ENCODE measurements around the gene GAL3ST2. TPM values are rescaled to one million over a fixed set of nuclear protein-coding genes. Genes with fewer than 3 reads are reported as not detected.

The GAL3ST2 gene
- polyA plus RNA-seq, 1 of the 3 experiments (the other 2 are of a cell fraction) = 0.15 TPM

DNA sequence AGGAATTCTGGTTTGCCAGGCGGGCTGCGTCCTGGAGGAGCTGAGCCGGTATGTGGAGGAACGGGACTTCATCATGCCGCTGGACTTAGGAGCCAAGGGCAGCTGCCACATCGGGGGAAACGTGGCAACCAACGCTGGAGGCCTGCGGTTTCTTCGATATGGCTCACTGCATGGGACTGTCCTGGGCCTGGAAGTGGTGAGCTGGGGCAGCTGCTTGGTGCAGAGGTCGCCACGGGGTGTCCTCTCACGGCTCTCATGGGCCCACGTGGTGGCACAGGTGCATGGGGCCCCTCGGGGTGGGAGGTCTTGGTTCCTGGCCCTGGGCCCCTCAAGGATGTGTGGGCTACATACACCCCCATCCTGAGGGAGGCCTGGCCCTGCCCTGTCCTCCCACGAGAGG lies 33.0 kb upstream of the GAL3ST2 start:
- H3K79me2 ChIP-seq (ENCODE audit: insufficient read depth) = peaks cover 21% of the 10 kb centered on the region; the same call in 1 of the 2 replicates
- POLR2A ChIA-PET = no interaction called here
- H3K27ac ChIP-seq (ENCODE audit: low read depth in 2 of 2, low read length in 1 of 2) = no peak overlapping the region
- no peak overlapping the region for H3K9ac ChIP-seq
- DNase-seq = no peak
- TF ChIP-seq, protein P1, sequence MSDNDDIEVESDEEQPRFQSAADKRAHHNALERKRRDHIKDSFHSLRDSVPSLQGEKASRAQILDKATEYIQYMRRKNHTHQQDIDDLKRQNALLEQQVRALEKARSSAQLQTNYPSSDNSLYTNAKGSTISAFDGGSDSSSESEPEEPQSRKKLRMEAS (IDR thresholded peaks at IDR 0.05; ENCODE audit: low read depth) = no peak
- TF ChIP-seq TCF12 (IDR thresholded peaks at IDR 0.05) = no peak
- TF ChIP-seq POLR2AphosphoS5 (IDR thresholded peaks at IDR 0.05; ENCODE audit: low read depth, low read length) = no peak
- TF ChIP-seq EP300 (IDR thresholded peaks at IDR 0.05; ENCODE audit: borderline replicate concordance in 1 of 2, low read depth in 1 of 2, low read length in 1 of 2) = no peak
- TF ChIP-seq NFIC (IDR thresholded peaks at IDR 0.05; ENCODE audit: borderline replicate concordance) = no peak
- no peak for TF ChIP-seq FOSL2 (IDR thresholded peaks at IDR 0.05; ENCODE audit: borderline replicate concordance, low read depth)
- TF ChIP-seq, protein P2, sequence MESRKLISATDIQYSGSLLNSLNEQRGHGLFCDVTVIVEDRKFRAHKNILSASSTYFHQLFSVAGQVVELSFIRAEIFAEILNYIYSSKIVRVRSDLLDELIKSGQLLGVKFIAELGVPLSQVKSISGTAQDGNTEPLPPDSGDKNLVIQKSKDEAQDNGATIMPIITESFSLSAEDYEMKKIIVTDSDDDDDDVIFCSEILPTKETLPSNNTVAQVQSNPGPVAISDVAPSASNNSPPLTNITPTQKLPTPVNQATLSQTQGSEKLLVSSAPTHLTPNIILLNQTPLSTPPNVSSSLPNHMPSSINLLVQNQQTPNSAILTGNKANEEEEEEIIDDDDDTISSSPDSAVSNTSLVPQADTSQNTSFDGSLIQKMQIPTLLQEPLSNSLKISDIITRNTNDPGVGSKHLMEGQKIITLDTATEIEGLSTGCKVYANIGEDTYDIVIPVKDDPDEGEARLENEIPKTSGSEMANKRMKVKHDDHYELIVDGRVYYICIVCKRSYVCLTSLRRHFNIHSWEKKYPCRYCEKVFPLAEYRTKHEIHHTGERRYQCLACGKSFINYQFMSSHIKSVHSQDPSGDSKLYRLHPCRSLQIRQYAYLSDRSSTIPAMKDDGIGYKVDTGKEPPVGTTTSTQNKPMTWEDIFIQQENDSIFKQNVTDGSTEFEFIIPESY (IDR thresholded peaks at IDR 0.05; ENCODE audit: borderline replicate concordance, low read depth) = no peak
- no peak overlapping the region for H3K4me2 ChIP-seq
- H2AFZ ChIP-seq (ENCODE audit: low read depth) = no peak overlapping the region
- H4K20me1 ChIP-seq (ENCODE audit: insufficient read depth) = peaks cover 35% of the 10 kb centered on the region
- no peaks in the 10 kb centered on the region for H3K9me3 ChIP-seq
- CTCF ChIA-PET = no interaction called here
- H3K36me3 ChIP-seq (replicated peaks in 1 of 2; ENCODE audit: control insufficient read depth in 1 of 2, insufficient read depth in 2 of 2, low read length in 1 of 2) = peaks cover 26 to 28% of the 10 kb centered on the region in 2 experiments
- WGBS (ENCODE audit: low lambda C conversion rate) = 92% methylated on average over 2 of the region's 16 CpGs
- H3K4me1 ChIP-seq (ENCODE audit: control insufficient read depth in 1 of 2, insufficient read depth in 2 of 2, low read depth in 1 of 2, low read length in 1 of 2) = peaks cover 0 to 2% of the 10 kb centered on the region in 2 experiments; a peak in 1 of 4 replicates
- no peaks in the 10 kb centered on the region for H3F3A ChIP-seq (replicated peaks; ENCODE audit: insufficient read depth)
- H3K9me2 ChIP-seq = no peaks in the 10 kb centered on the region
- no peaks in the 10 kb centered on the region for H3K27me3 ChIP-seq (ENCODE audit: insufficient read depth)
- H3K4me3 ChIP-seq (ENCODE audit: low read depth in 2 of 2, low read length in 1 of 2) = no peak overlapping the region

DNA sequence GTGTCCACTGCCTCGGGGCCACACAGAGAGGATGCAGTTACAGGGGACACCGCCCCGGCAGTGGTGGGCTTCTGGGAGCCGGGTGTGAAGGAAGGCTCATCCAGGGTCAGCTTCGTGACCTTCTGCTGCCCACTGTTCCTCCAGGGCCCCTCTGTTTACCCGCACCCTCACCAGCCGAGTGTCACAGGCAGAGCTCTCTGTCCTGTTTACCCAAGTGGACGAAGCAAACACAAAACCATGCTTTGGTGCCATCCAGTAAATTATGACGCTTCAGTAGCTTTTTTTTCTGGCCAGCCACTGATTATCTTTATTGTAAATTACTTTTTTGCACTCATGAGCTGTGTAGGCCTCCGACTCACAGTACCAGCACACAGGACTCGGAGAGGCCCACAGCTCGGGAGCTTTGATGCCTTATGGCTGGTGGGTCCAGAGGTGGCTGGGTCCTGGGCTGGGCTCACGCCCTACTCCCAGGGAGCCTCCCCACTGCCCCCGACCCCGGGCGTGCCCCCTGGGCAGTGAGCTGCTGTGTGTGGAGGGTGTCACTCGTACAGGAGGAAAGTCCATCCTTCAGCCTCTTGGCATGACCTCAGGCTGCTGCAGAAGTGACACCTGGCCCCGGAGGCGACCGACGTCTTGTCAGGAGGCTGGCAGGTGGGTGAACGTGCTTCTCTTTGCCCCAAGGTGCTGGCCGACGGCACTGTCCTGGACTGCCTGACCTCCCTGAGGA lies 32.4 kb upstream of the GAL3ST2 start:
- H3K4me3 ChIP-seq (ENCODE audit: low read depth in 2 of 2, low read length in 1 of 2) = no peak overlapping the region
- no peak overlapping the region for H3K27ac ChIP-seq (ENCODE audit: low read depth in 2 of 2, low read length in 1 of 2)
- ChIA-PET CTCF (no interaction called here), POLR2A (no interaction called here)
- peaks cover 16% of the 10 kb centered on the region; the same call in 1 of the 2 replicates for H3K79me2 ChIP-seq (ENCODE audit: insufficient read depth)
- no peak overlapping the region for H3K9ac ChIP-seq
- peaks cover 28 to 31% of the 10 kb centered on the region in 2 experiments for H3K36me3 ChIP-seq (replicated peaks in 1 of 2; ENCODE audit: control insufficient read depth in 1 of 2, insufficient read depth in 2 of 2, low read length in 1 of 2)
- no peaks in the 10 kb centered on the region for H3K9me2 ChIP-seq
- WGBS (ENCODE audit: low lambda C conversion rate) = 93% methylated on average over 16 of the region's 24 CpGs
- peaks cover 0 to 2% of the 10 kb centered on the region in 2 experiments; a peak in 1 of 4 replicates for H3K4me1 ChIP-seq (ENCODE audit: control insufficient read depth in 1 of 2, insufficient read depth in 2 of 2, low read depth in 1 of 2, low read length in 1 of 2)
- DNase-seq = no peak
- no peaks in the 10 kb centered on the region for H3K9me3 ChIP-seq
- no peak overlapping the region for H2AFZ ChIP-seq (ENCODE audit: low read depth)
- no peak for TF ChIP-seq USF2 (IDR thresholded peaks at IDR 0.05; ENCODE audit: borderline replicate concordance, low read depth, low read length)
- no peak for TF ChIP-seq IRF3 (IDR thresholded peaks at IDR 0.05; ENCODE audit: low read depth, low read length)
- no peak for TF ChIP-seq EP300 (IDR thresholded peaks at IDR 0.05; ENCODE audit: borderline replicate concordance in 1 of 2, low read depth in 1 of 2, low read length in 1 of 2)
- no peak for TF ChIP-seq RAD21 (IDR thresholded peaks at IDR 0.05; ENCODE audit: low read length)
- no peak for TF ChIP-seq YY1 (IDR thresholded peaks at IDR 0.05; ENCODE audit: low read depth)
- no peak for TF ChIP-seq TEAD4 (IDR thresholded peaks at IDR 0.05; ENCODE audit: borderline replicate concordance, insufficient read depth)
- TF ChIP-seq RXRA (IDR thresholded peaks at IDR 0.05; ENCODE audit: borderline replicate concordance, low read depth) = no peak
- TF ChIP-seq JUND (IDR thresholded peaks at IDR 0.05) = no peak
- no peak for TF ChIP-seq USF1 (IDR thresholded peaks at IDR 0.05; ENCODE audit: borderline replicate concordance, low read depth)
- no peak for TF ChIP-seq CTCF (IDR thresholded peaks at IDR 0.05)
- no peak for TF ChIP-seq RCOR1 (IDR thresholded peaks at IDR 0.05; ENCODE audit: low read length)
- H4K20me1 ChIP-seq (ENCODE audit: insufficient read depth) = peaks cover 30% of the 10 kb centered on the region
- H3K27me3 ChIP-seq (ENCODE audit: insufficient read depth) = no peaks in the 10 kb centered on the region
- no peaks in the 10 kb centered on the region for H3F3A ChIP-seq (replicated peaks; ENCODE audit: insufficient read depth)
- H3K4me2 ChIP-seq = no peak overlapping the region
